K562 (cell line): Measurements from ENCODE around the gene RNLS. TPM values are rescaled to one million over a fixed set of nuclear protein-coding genes. Genes with fewer than 3 reads are reported as not detected.

Experiments used
- ATAC-seq: fragments of 200-7000 bp; cut with Tn5 transposase; 3 replicates; pipeline ENCODE4 v1.9.1; 2020; ENCODE audit warnings: moderate library complexity
- BruUV-seq: library from RNA; stranded (reverse); fragments of 400-500 nt; replicated peaks from 2 replicates; lab custom pipeline; 2021; lab: Mats Ljungman, UMichigan
- CTCF ChIA-PET: fragments of 300-600 bp; formaldehyde crosslinking; extraction: SDS; loops from one replicate; lab custom pipeline; 2021; ENCODE audit warnings: low intra/inter-chr PET ratio; lab: Yijun Ruan, JAX
- POLR2A ChIA-PET: fragments of 300-600, 350-650 bp; sonication (Branson Sonifier 250); formaldehyde crosslinking; extraction: SDS; loops from one replicate; lab custom pipeline; 2021; ENCODE audit warnings: antibody characterized with exemption, inconsistent platforms; lab: Yijun Ruan, JAX
- DNase-seq, 4 experiments: peaks; one replicate each; pipeline versions ENCODE4 v3.0.0 to v3.0.0-alpha.2; 2011 to 2018; ENCODE audit warnings: low spot score in 3 of 4, mixed read lengths in 3 of 4; ENCODE audit errors: extremely low read depth in 1 of 4
- FAIRE-seq: peaks from 2 replicates; lab custom pipeline; 2011; peaks lifted over from hg19 to GRCh38; lab: Jason Lieb, UNC
- H2AFZ ChIP-seq: 2 replicates; pipeline ENCODE4 v1.6.0; 2011; ENCODE audit warnings: low read depth, low read length, control low read depth, inconsistent platforms
- H3K27ac ChIP-seq: fragments of 200-600 bp; 3 replicates; pipeline ENCODE4 v1.8.0; 2011; ENCODE audit warnings: low read depth, mild to moderate bottlenecking, control low read depth, inconsistent platforms, low read length, moderate library complexity, mixed read lengths; ENCODE audit errors: extremely low read depth
- H3K27me3 ChIP-seq, 2 experiments: fragments of 300-600 bp in 1 of 2; 2 replicates in 1 of 2; 3 replicates in 1 of 2; pipeline versions ENCODE4 v1.6.0 to v1.8.0; 2011; ENCODE audit warnings: inconsistent platforms in 2 of 2, low read length in 2 of 2, mild to moderate bottlenecking in 1 of 2, mixed read lengths in 1 of 2, moderate library complexity in 1 of 2; ENCODE audit not compliant: control insufficient read depth in 2 of 2, insufficient read depth in 2 of 2
- H3K36me3 ChIP-seq: fragments of 300-600 bp; 3 replicates; pipeline ENCODE4 v1.8.0; 2011; ENCODE audit warnings: mild to moderate bottlenecking, low read length, inconsistent platforms; ENCODE audit not compliant: control insufficient read depth, insufficient read depth
- H3K4me1 ChIP-seq, 2 experiments: fragments of 200-600 bp in 1 of 2; replicated peaks in 1 of 2; 2 replicates in 1 of 2; 3 replicates in 1 of 2; pipeline versions ENCODE4 v1.5.1 to v1.8.0; 2011; ENCODE audit warnings: inconsistent platforms in 2 of 2, low read length in 2 of 2, mild to moderate bottlenecking in 1 of 2, mixed read lengths in 1 of 2, moderate library complexity in 1 of 2; ENCODE audit not compliant: control insufficient read depth in 2 of 2, insufficient read depth in 2 of 2
- H3K4me2 ChIP-seq: 2 replicates; pipeline ENCODE4 v1.6.1; 2011; ENCODE audit warnings: low read length, control low read depth, inconsistent platforms, mixed read lengths; ENCODE audit not compliant: insufficient read depth
- H3K4me3 ChIP-seq: fragments of 200-600 bp; sonication (generic), shearing (Covaris generic); 2 replicates; pipeline ENCODE4 v1.5.1; 2016; ENCODE audit warnings: control low read depth, inconsistent platforms
- H3K79me2 ChIP-seq: fragments of 200-600 bp; 3 replicates; pipeline ENCODE4 v1.8.0; 2011; ENCODE audit warnings: low read length, inconsistent platforms; ENCODE audit not compliant: control insufficient read depth, insufficient read depth
- H3K9ac ChIP-seq, 2 experiments: 2 replicates each; pipeline versions ENCODE4 v1.6.0 to v1.6.1; 2011; ENCODE audit warnings: low read depth in 2 of 2, low read length in 2 of 2, control low read depth in 1 of 2, inconsistent platforms in 1 of 2, mild to moderate bottlenecking in 1 of 2, mixed read lengths in 1 of 2; ENCODE audit not compliant: insufficient read depth in 1 of 2
- H3K9me1 ChIP-seq: one replicate; pipeline ENCODE4 v1.6.0; 2011; ENCODE audit warnings: inconsistent platforms, mild to moderate bottlenecking, low read length, moderate library complexity; ENCODE audit not compliant: control insufficient read depth, insufficient read depth
- H3K9me3 ChIP-seq: replicated peaks from 2 replicates; pipeline ENCODE4 v1.5.1; 2011; ENCODE audit warnings: low read depth, low read length, inconsistent platforms; ENCODE audit not compliant: control insufficient read depth, insufficient read depth
- H4K20me1 ChIP-seq: replicated peaks from 2 replicates; pipeline ENCODE4 v1.6.1; 2011; ENCODE audit warnings: low read length, inconsistent platforms, mixed read lengths; ENCODE audit not compliant: control insufficient read depth, insufficient read depth
- ATF2 ChIP-seq: sonication (generic); formaldehyde crosslinking; IDR thresholded peaks from 2 replicates; pipeline ENCODE4 v1.8.1; 2022; ENCODE audit warnings: missing genetic modification reagents
- C11orf30 ChIP-seq: fragments of 450-650 bp; IDR thresholded peaks from 2 replicates; pipeline ENCODE4 v1.6.1; 2016; ENCODE audit warnings: low read depth, mild to moderate bottlenecking
- ETS2 ChIP-seq: IDR thresholded peaks from 2 replicates; pipeline ENCODE4 v1.6.1; 2016; ENCODE audit warnings: borderline replicate concordance, missing genetic modification characterization, mild to moderate bottlenecking, moderate library complexity, missing compliant biosample characterization; ENCODE audit not compliant: poor library complexity, severe bottlenecking
- HNRNPK ChIP-seq: fragments of 200-400 bp; formaldehyde crosslinking; IDR thresholded peaks from one replicate; pipeline ENCODE4 v1.6.1; 2018; ENCODE audit warnings: mild to moderate bottlenecking, low read depth, low read length; ENCODE audit not compliant: poor library complexity, severe bottlenecking
- HNRNPUL1 ChIP-seq: fragments of 200-400 bp; formaldehyde crosslinking; IDR thresholded peaks from 2 replicates; pipeline ENCODE4 v1.6.1; 2017; ENCODE audit warnings: low read length
- KLF10 ChIP-seq: fragments of 250-450 bp; sonication (Bioruptor Pico); IDR thresholded peaks from 2 replicates; pipeline ENCODE4 v1.6.1; 2021; ENCODE audit warnings: matching md5 sums
- MXD1 ChIP-seq: fragments of 250-450 bp; sonication (Bioruptor Pico); IDR thresholded peaks from 2 replicates; pipeline ENCODE4 v1.8.0; 2021; ENCODE audit warnings: borderline replicate concordance, mild to moderate bottlenecking, moderate library complexity; ENCODE audit not compliant: poor library complexity, severe bottlenecking
- NCOR1 ChIP-seq: fragments of 450-650 bp; IDR thresholded peaks from 2 replicates; pipeline ENCODE4 v1.6.1; 2016; ENCODE audit warnings: mild to moderate bottlenecking, moderate library complexity
- RBM14 ChIP-seq: fragments of 200-400 bp; formaldehyde crosslinking; IDR thresholded peaks from 2 replicates; pipeline ENCODE4 v1.6.1; 2018; ENCODE audit warnings: low read depth, mild to moderate bottlenecking, low read length, moderate library complexity, borderline replicate concordance; ENCODE audit not compliant: insufficient read depth
- RNF2 ChIP-seq: sonication (generic); IDR thresholded peaks from 2 replicates; pipeline ENCODE4 v1.6.1; 2016
- SMC3 ChIP-seq: conservative IDR thresholded peaks from 2 replicates; pipeline ENCODE4 v1.6.1; 2011; ENCODE audit warnings: low read depth, low read length, improper control_type of control experiment; ENCODE audit not compliant: insufficient read depth
- THRAP3 ChIP-seq: fragments of 450-650 bp; IDR thresholded peaks from 2 replicates; pipeline ENCODE4 v1.6.1; 2016; ENCODE audit warnings: mild to moderate bottlenecking, inconsistent platforms, borderline replicate concordance
- ZFP36 ChIP-seq: fragments of 150-350 bp; IDR thresholded peaks from 2 replicates; pipeline ENCODE4 v1.6.1; 2018; ENCODE audit warnings: low read length, low read depth; ENCODE audit not compliant: partially characterized antibody
- ZKSCAN3 ChIP-seq: fragments of 250-450 bp; sonication (Bioruptor Pico); IDR thresholded peaks from 2 replicates; pipeline ENCODE4 v1.4.0; 2020
- ZNF586 ChIP-seq: fragments of 450-650 bp; formaldehyde crosslinking; conservative IDR thresholded peaks from 2 replicates; pipeline ENCODE4 v1.4.0; 2020; ENCODE audit warnings: mild to moderate bottlenecking, moderate library complexity
- WGBS: fragments of 100-300 bp; shearing (Covaris generic); methylation state at CpG from one replicate; pipeline ENCODE4 v1.1.6; 2016; ENCODE audit warnings: low coverage, mixed read lengths; ENCODE audit not compliant: insufficient coverage; ENCODE audit errors: missing lambda C conversion rate; 5-methylcytosine and 5-hydroxymethylcytosine counted together
- in situ Hi-C: fragments of 300-500 bp; cut with MboI; formaldehyde crosslinking; loops from 4 replicates; pipeline ENCODE4 v1.15.0; 2018; ENCODE audit warnings: inconsistent platforms, mixed read lengths
- intact Hi-C: fragments of 100-400 bp; cut with micrococcal nuclease; formaldehyde crosslinking; loops from 2 replicates; pipeline ENCODE4 v1.14.2; 2022
- polyA plus RNA-seq, 8 experiments: library from polyadenylated mRNA; depleted of rRNA in 4 of 8; stranded (reverse) in 5 of 8; unstranded in 3 of 8; fragments of >200 nt; fragmentation: Nextera tagmentation in 2 of 8; fragmentation: Illumina TruSeq in 1 of 8; extraction: Ambion mirVana in 2 of 8; extraction: Trizol in 1 of 8; gene quantifications; 2 replicates each; pipeline versions ENCODE4 v1.2.1 to v1.2.3, GENCODE V29; 2011 to 2014; ENCODE audit warnings: inconsistent platforms in 1 of 8, missing spikeins in 1 of 8
- total RNA-seq, 7 experiments: library from RNA; depleted of rRNA in 6 of 7; stranded (reverse); fragments of >200 nt in 6 of 7; fragmentation: Illumina TruSeq in 2 of 7; extraction: Trizol in 2 of 7; gene quantifications; 2 replicates each; pipeline versions ENCODE4 v1.2.1 to v1.2.3, GENCODE V29; 2011 to 2021; ENCODE audit warnings: low replicate concordance in 1 of 7

Gene RNLS
- total and polyA plus RNA-seq, 9 of the 15 experiments (the other 6 are each of a cell fraction or from before 2014, with no cell fraction given): 0.14 to 0.72 (median 0.41) TPM; not detected in 3

- no peak for TF ChIP-seq ZNF586 (CRISPR knock-in tag)
- no peak for TF ChIP-seq KLF10
- no peak for TF ChIP-seq ZFP36
- TF ChIP-seq RNF2: no peak
- TF ChIP-seq C11orf30: no peak
- no peak for TF ChIP-seq HNRNPK
Observed at GRCh38 chr10:88522715-88523114, 60.4 kb downstream of the RNLS start (continued).

GRCh38 chr10:88521791-88522190, 61.3 kb downstream of the RNLS start:
- H3K9ac ChIP-seq: no peak overlapping the region
- in situ Hi-C loops (no loop called here), intact Hi-C loops (no loop called here)
- TF ChIP-seq THRAP3 (no peak), NCOR1 (no peak), RBM14 (no peak), ATF2 (CRISPR knock-in tag) (no peak), ZKSCAN3 (no peak), HNRNPUL1 (no peak), ETS2 (tag) (no peak), SMC3 (no peak), MXD1 (CRISPR knock-in tag) (no peak)
- ChIA-PET CTCF (no interaction called here), POLR2A (no interaction called here)
- no peak overlapping the region for H3K4me3 ChIP-seq
- ATAC-seq (no peak), DNase-seq (no peak), FAIRE-seq (no peak)
- H3K4me2 ChIP-seq: no peak overlapping the region
- H3K9me1 ChIP-seq: no peaks in the 10 kb centered on the region
- no peaks in the 10 kb centered on the region for H3K4me1 ChIP-seq
- WGBS: 0% methylated on average over 1 of the region's 1 CpG
- no peaks in the 10 kb centered on the region for H3K27me3 ChIP-seq
- H3K79me2 ChIP-seq: no peaks in the 10 kb centered on the region
- no peaks in the 10 kb centered on the region for H3K9me3 ChIP-seq
- no peaks in the 10 kb centered on the region for H4K20me1 ChIP-seq
- no peak overlapping the region for H3K27ac ChIP-seq
- no TSS peak for BruUV-seq
- no peak overlapping the region for H2AFZ ChIP-seq
- no peaks in the 10 kb centered on the region for H3K36me3 ChIP-seq
